ENCODE measurements around the gene MRPL4. TPM values are rescaled to one million over a fixed set of nuclear protein-coding genes. Genes with fewer than 3 reads are reported as not detected.

MRPL4 gene
- total and polyA plus RNA-seq, 2 experiments from 2014 or later: 92.0 to 171 TPM

GRCh38 chr19:10269333-10270179 is 17.5 kb downstream of the MRPL4 start:
- Histone ChIP-seq H2AFZ (peak overlapping the region; percentile 93), H3K4me2 (peak overlapping the region; percentile 77), H3K27ac (ENCODE audit: low read depth) (no peak overlapping the region), H3K4me3 (peak overlapping the region; percentile 53), H3K36me3 (ENCODE audit: insufficient read depth) (no peaks in the 10 kb centered on the region), H4K20me1 (replicated peaks; ENCODE audit: insufficient read depth) (no peaks in the 10 kb centered on the region), H3K9me2 (ENCODE audit: insufficient read depth) (no peaks in the 10 kb centered on the region), H3K79me2 (replicated peaks; ENCODE audit: insufficient read depth) (no peaks in the 10 kb centered on the region), H3K4me1 (ENCODE audit: insufficient read depth) (peaks cover 4% of the 10 kb centered on the region; the same call in 1 of the 2 replicates), H3K27me3 (ENCODE audit: insufficient read depth) (peaks cover 45% of the 10 kb centered on the region), H3F3A (replicated peaks; ENCODE audit: low read depth) (peaks cover 13% of the 10 kb centered on the region; the same call in 1 of the 2 replicates)
- peak overlapping the region; percentile 65 for H3K4me3 Mint-ChIP-seq
- DNase-seq (ENCODE audit: low spot score): peak; percentile 89
- no peak overlapping the region for H3K27ac Mint-ChIP-seq
- H3K27me3 Mint-ChIP-seq (ENCODE audit: insufficient read depth, low read depth, poor library complexity): peaks cover 43% of the 10 kb centered on the region
- H3K4me1 Mint-ChIP-seq: peaks cover 4% of the 10 kb centered on the region; the same call in 2 of the 3 replicates
- TF ChIP-seq EZH2phosphoT487 (IDR thresholded peaks at IDR 0.05; ENCODE audit: unreplicated experiment): no peak
- TF ChIP-seq CTCF (conservative IDR thresholded peaks at IDR 0.05; ENCODE audit: low read depth in 2 of 2): peak; percentile 83 to 97
- TF ChIP-seq ZNF331 (CRISPR knock-in tag; IDR thresholded peaks at IDR 0.05; ENCODE audit: low read depth): no peak
- no peak for TF ChIP-seq JUNB (IDR thresholded peaks at IDR 0.05; ENCODE audit: unreplicated experiment)
- TF ChIP-seq EZH2 (IDR thresholded peaks at IDR 0.05; ENCODE audit: low read depth, unreplicated experiment): peak; percentile 21
- ATAC-seq: peak; percentile 69
- H3K9me3 Mint-ChIP-seq: no peaks in the 10 kb centered on the region; the same call in 2 of the 3 replicates
- H3K36me3 Mint-ChIP-seq (ENCODE audit: low read depth): no peaks in the 10 kb centered on the region

- H4K20me1 ChIP-seq (replicated peaks; ENCODE audit: insufficient read depth): no peaks in the 10 kb centered on the region
- H3K36me3 ChIP-seq (ENCODE audit: insufficient read depth): no peaks in the 10 kb centered on the region
- no peak overlapping the region for H3K27ac ChIP-seq (ENCODE audit: low read depth)
- DNase-seq (ENCODE audit: low spot score) (peak; percentile 47), ATAC-seq (peak; percentile 13)
- peaks cover 13% of the 10 kb centered on the region; the same call in 1 of the 2 replicates for H3F3A ChIP-seq (replicated peaks; ENCODE audit: low read depth)
- H3K9me2 ChIP-seq (ENCODE audit: insufficient read depth): no peaks in the 10 kb centered on the region
- Mint-ChIP-seq H3K4me3 (peak overlapping the region; percentile 65), H3K27me3 (ENCODE audit: insufficient read depth, low read depth, poor library complexity) (peaks cover 45% of the 10 kb centered on the region), H3K9me3 (no peaks in the 10 kb centered on the region; the same call in 2 of the 3 replicates), H3K36me3 (ENCODE audit: low read depth) (peaks cover under 1% of the 10 kb centered on the region; the same call in 1 of the 3 replicates), H3K27ac (no peak overlapping the region), H3K4me1 (peaks cover 4% of the 10 kb centered on the region; the same call in 2 of the 3 replicates)
- H3K4me3 ChIP-seq: peak overlapping the region; percentile 53
- TF ChIP-seq POLR2AphosphoS5 (IDR thresholded peaks at IDR 0.05; ENCODE audit: low read depth): no peak
- TF ChIP-seq NANOG (IDR thresholded peaks at IDR 0.05; ENCODE audit: borderline replicate concordance): no peak
- no peak for TF ChIP-seq REST (IDR thresholded peaks at IDR 0.05; ENCODE audit: unreplicated experiment)
- no peak for TF ChIP-seq STAT1 (IDR thresholded peaks at IDR 0.05; ENCODE audit: unreplicated experiment)
- no peak for TF ChIP-seq ZNF114 (CRISPR knock-in tag; IDR thresholded peaks at IDR 0.05)
- H3K79me2 ChIP-seq (replicated peaks; ENCODE audit: insufficient read depth): no peaks in the 10 kb centered on the region
- peaks cover 4% of the 10 kb centered on the region; the same call in 1 of the 2 replicates for H3K4me1 ChIP-seq (ENCODE audit: insufficient read depth)
- peaks cover 45% of the 10 kb centered on the region for H3K27me3 ChIP-seq (ENCODE audit: insufficient read depth)
- peak overlapping the region; percentile 94 for H2AFZ ChIP-seq
- H3K4me2 ChIP-seq: peak overlapping the region; percentile 77
Measured at GRCh38 chr19:10270180-10270615, 18.2 kb downstream of the MRPL4 start.
